GM19324 (cell line): ENCODE results near the gene CEBPE.

Source experiments
- ATAC-seq: cut with Tn5 transposase; IDR thresholded peaks from one replicate; pipeline ENCODE4 v1.9.1; 2021; ENCODE audit warnings: mild to moderate bottlenecking, moderate library complexity; ENCODE audit not compliant: unreplicated experiment, low FRiP score

The CEBPE gene

GRCh38 chr14:23086565-23086964 lies 32.5 kb downstream of the CEBPE start:
- ATAC-seq = no peak

GRCh38 chr14:23085458-23085857 lies 33.6 kb downstream of the CEBPE start:
- ATAC-seq = no peak

- no peak for ATAC-seq
These were observed 38.6 kb downstream of the CEBPE start for GRCh38 chr14:23080474-23080873.

GRCh38 chr14:23079716-23080115 lies 39.3 kb downstream of the CEBPE start:
- ATAC-seq = no peak

GRCh38 chr14:23078692-23079116 lies 40.4 kb downstream of the CEBPE start:
- no peak for ATAC-seq

- no peak for ATAC-seq
These were observed 41.1 kb downstream of the CEBPE start for GRCh38 chr14:23077962-23078361.

GRCh38 chr14:23076785-23077408 lies 42.2 kb downstream of the CEBPE start:
- no peak for ATAC-seq

- no peak for ATAC-seq
These were observed 44.1 kb downstream of the CEBPE start for GRCh38 chr14:23074906-23075305.

- ATAC-seq = no peak
These were observed 47.0 kb downstream of the CEBPE start for GRCh38 chr14:23071921-23072539.

- ATAC-seq = peak; percentile 73
These were observed 47.7 kb downstream of the CEBPE start for GRCh38 chr14:23071244-23071920.

- ATAC-seq = no peak
These were observed 48.6 kb downstream of the CEBPE start for GRCh38 chr14:23070262-23071129.

- ATAC-seq = no peak
These were observed 49.6 kb downstream of the CEBPE start for GRCh38 chr14:23069413-23069806.

GRCh38 chr14:23068789-23069412 lies 50.2 kb downstream of the CEBPE start:
- peak; percentile 50 for ATAC-seq

- ATAC-seq = no peak
These were observed 50.9 kb downstream of the CEBPE start for GRCh38 chr14:23067847-23068788.
